Trophoblast cell (in vitro differentiated cells and primary cell): ENCODE results near the gene EPAS1.

Source experiments
- DNase-seq, 2 donors: peaks; one replicate each; pipeline ENCODE4 v3.0.0-alpha.2; 2016
- H2AFZ ChIP-seq: 2 replicates; pipeline ENCODE4 v1.6.1; 2013; ENCODE audit warnings: low read length, moderate library complexity, mild to moderate bottlenecking; ENCODE audit not compliant: insufficient read depth, poor library complexity
- H2AK5ac ChIP-seq: 2 replicates; pipeline ENCODE4 v1.6.1; 2013; ENCODE audit warnings: mild to moderate bottlenecking, low read length
- H2BK120ac ChIP-seq: 2 replicates; pipeline ENCODE4 v1.6.1; 2013; ENCODE audit warnings: low read length, mild to moderate bottlenecking, moderate library complexity; ENCODE audit not compliant: insufficient read depth, poor library complexity
- H2BK12ac ChIP-seq: 2 replicates; pipeline ENCODE4 v1.6.1; 2013; ENCODE audit warnings: mild to moderate bottlenecking, low read length, moderate library complexity
- H2BK5ac ChIP-seq: 2 replicates; pipeline ENCODE4 v1.6.1; 2013; ENCODE audit warnings: low read length, low read depth, moderate library complexity, mild to moderate bottlenecking; ENCODE audit not compliant: poor library complexity
- H3K14ac ChIP-seq: 2 replicates; pipeline ENCODE4 v1.6.1; 2013; ENCODE audit warnings: mild to moderate bottlenecking, low read length
- H3K18ac ChIP-seq: 2 replicates; pipeline ENCODE4 v1.6.1; 2013; ENCODE audit warnings: mild to moderate bottlenecking, low read length
- H3K23ac ChIP-seq: 2 replicates; pipeline ENCODE4 v1.6.1; 2013; ENCODE audit warnings: low read length
- H3K27ac ChIP-seq: 2 replicates; pipeline ENCODE4 v1.5.1; 2013; ENCODE audit warnings: low read depth, mild to moderate bottlenecking, inconsistent platforms, low read length, moderate library complexity
- H3K27me3 ChIP-seq: 2 replicates; pipeline ENCODE4 v1.6.1; 2013; ENCODE audit warnings: inconsistent platforms, mild to moderate bottlenecking, low read length, moderate library complexity; ENCODE audit not compliant: insufficient read depth
- H3K36me3 ChIP-seq, 2 experiments: 1 replicate in 1 of 2; 2 replicates in 1 of 2; pipeline ENCODE4 v1.6.1; 2013; ENCODE audit warnings: low read length in 2 of 2, mild to moderate bottlenecking in 2 of 2, moderate library complexity in 1 of 2; ENCODE audit not compliant: insufficient read depth in 2 of 2, control insufficient read depth in 1 of 2
- H3K4ac ChIP-seq: 2 replicates; pipeline ENCODE4 v1.6.1; 2013; ENCODE audit warnings: low read depth, mild to moderate bottlenecking, low read length, moderate library complexity
- H3K4me1 ChIP-seq, 2 experiments: 1 replicate in 1 of 2; 2 replicates in 1 of 2; pipeline ENCODE4 v1.6.1; 2013; ENCODE audit warnings: low read length in 2 of 2, mild to moderate bottlenecking in 2 of 2, moderate library complexity in 1 of 2; ENCODE audit not compliant: insufficient read depth in 2 of 2, control insufficient read depth in 1 of 2
- H3K4me2 ChIP-seq: 2 replicates; pipeline ENCODE4 v1.6.1; 2013; ENCODE audit warnings: inconsistent platforms, mild to moderate bottlenecking, low read length, moderate library complexity
- H3K4me3 ChIP-seq: 2 replicates; pipeline ENCODE4 v1.5.1; 2013; ENCODE audit warnings: mild to moderate bottlenecking, low read depth, low read length, inconsistent platforms
- H3K79me1 ChIP-seq: one replicate; pipeline ENCODE4 v1.6.1; 2013; ENCODE audit warnings: low read length
- H3K79me2 ChIP-seq: 2 replicates; pipeline ENCODE4 v1.6.1; 2013; ENCODE audit warnings: low read length, mild to moderate bottlenecking; ENCODE audit not compliant: control insufficient read depth, insufficient read depth, poor library complexity
- H3K9ac ChIP-seq: 2 replicates; pipeline ENCODE4 v1.6.1; 2013; ENCODE audit warnings: mild to moderate bottlenecking, low read length
- H3K9me3 ChIP-seq: 2 replicates; pipeline ENCODE4 v1.6.1; 2013; ENCODE audit warnings: low read depth, mild to moderate bottlenecking, control low read depth, inconsistent platforms, low read length; ENCODE audit not compliant: insufficient read depth
- H4K12ac ChIP-seq: 2 replicates; pipeline ENCODE4 v1.6.1; 2013; ENCODE audit warnings: low read depth, mild to moderate bottlenecking, low read length, moderate library complexity
- H4K8ac ChIP-seq: 2 replicates; pipeline ENCODE4 v1.6.1; 2013; ENCODE audit warnings: low read depth, mild to moderate bottlenecking, low read length, moderate library complexity
- H4K91ac ChIP-seq: one replicate; pipeline ENCODE4 v1.6.1; 2013; ENCODE audit warnings: low read depth, mild to moderate bottlenecking, low read length, moderate library complexity
- WGBS: extraction: QIAGEN DNeasy Blood & Tissue Kit; methylation state at CpG from one replicate; pipeline ENCODE4 v1.1.7; 2013; ENCODE audit warnings: missing lambda C conversion rate; ENCODE audit not compliant: insufficient read length, insufficient coverage; ENCODE audit errors: extremely low coverage; 5-methylcytosine and 5-hydroxymethylcytosine counted together

Gene EPAS1

DNA sequence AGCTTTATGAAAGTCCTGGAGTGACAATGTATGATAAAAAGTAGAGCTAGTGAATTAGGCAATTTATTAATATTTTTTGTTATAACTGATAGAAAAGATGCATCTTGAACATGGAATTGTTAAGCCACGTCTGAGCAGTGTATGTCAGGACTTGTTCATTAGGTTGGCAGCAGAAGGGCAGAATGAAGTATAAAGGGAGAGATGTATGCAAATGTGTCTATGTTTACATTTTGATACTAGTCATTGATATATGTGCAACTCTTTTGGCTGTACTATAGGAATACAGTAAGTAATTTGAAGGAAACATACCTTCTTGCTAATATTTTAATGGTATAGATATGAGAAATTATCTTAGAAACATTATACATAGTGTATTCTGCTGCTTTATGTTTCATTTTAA, 133.2 kb downstream of the EPAS1 start:
- no peak overlapping the region for H2BK5ac ChIP-seq
- no peak for DNase-seq
- peaks cover 2% of the 10 kb centered on the region for H3K79me2 ChIP-seq
- no peak overlapping the region for H2BK120ac ChIP-seq
- no CpG with 5 or more reads among the region's 1 CpG for WGBS
- H3K4me2 ChIP-seq, result no peak overlapping the region
- H3K9me3 ChIP-seq, result no peaks in the 10 kb centered on the region
- no peak overlapping the region for H3K4me3 ChIP-seq
- H3K79me1 ChIP-seq, result peaks cover 19% of the 10 kb centered on the region
- no peak overlapping the region for H3K4ac ChIP-seq
- no peaks in the 10 kb centered on the region for H3K36me3 ChIP-seq
- no peak overlapping the region for H4K8ac ChIP-seq
- H2AFZ ChIP-seq, result no peak overlapping the region
- H2BK12ac ChIP-seq, result no peak overlapping the region
- H3K14ac ChIP-seq, result no peak overlapping the region
- no peaks in the 10 kb centered on the region for H3K27me3 ChIP-seq
- H3K9ac ChIP-seq, result no peak overlapping the region
- no peak overlapping the region for H4K12ac ChIP-seq
- no peak overlapping the region for H3K23ac ChIP-seq
- no peak overlapping the region for H2AK5ac ChIP-seq
- no peak overlapping the region for H4K91ac ChIP-seq
- peaks cover 8 to 11% of the 10 kb centered on the region in 2 experiments for H3K4me1 ChIP-seq
- H3K18ac ChIP-seq, result no peak overlapping the region
- H3K27ac ChIP-seq, result no peak overlapping the region

DNA sequence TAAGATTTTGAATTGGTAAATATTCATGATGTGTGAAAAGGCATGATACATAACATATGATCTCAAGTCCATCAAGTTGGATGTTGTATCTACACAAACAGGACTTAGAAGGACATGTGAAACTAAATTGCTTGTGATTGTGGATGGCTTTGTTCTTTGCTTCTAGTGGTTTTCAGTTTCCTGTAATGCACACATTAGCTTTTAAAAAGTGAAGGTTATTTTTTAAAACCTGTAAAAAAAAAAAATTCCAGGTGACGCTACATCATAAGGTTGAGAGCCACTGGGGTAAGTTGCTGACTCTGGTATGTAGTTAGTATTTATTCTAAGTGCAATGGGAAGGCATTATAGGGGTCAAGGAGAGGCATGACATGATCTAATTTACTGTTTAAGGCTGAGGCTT, 133.8 kb downstream of the EPAS1 start:
- Histone ChIP-seq H2BK12ac (peak overlapping the region; percentile 12), H4K8ac (no peak overlapping the region), H3K4me3 (no peak overlapping the region), H3K27ac (peak overlapping the region; percentile 65), H2AFZ (no peak overlapping the region), H3K23ac (no peak overlapping the region), H2AK5ac (no peak overlapping the region), H3K9ac (no peak overlapping the region), H3K14ac (peak overlapping the region; percentile 15), H3K4ac (no peak overlapping the region), H3K27me3 (no peaks in the 10 kb centered on the region), H2BK120ac (peak overlapping the region; percentile 18), H4K91ac (peak overlapping the region; percentile 5), H3K36me3 (no peaks in the 10 kb centered on the region), H3K18ac (no peak overlapping the region), H2BK5ac (peak overlapping the region; percentile 18), H3K9me3 (no peaks in the 10 kb centered on the region), H3K79me1 (peaks cover 20% of the 10 kb centered on the region), H4K12ac (no peak overlapping the region), H3K4me1 (peaks cover 8 to 11% of the 10 kb centered on the region in 2 experiments), H3K4me2 (no peak overlapping the region), H3K79me2 (peaks cover 2% of the 10 kb centered on the region)
- DNase-seq, result no peak
- WGBS, result no CpG with 5 or more reads among the region's 1 CpG

DNA sequence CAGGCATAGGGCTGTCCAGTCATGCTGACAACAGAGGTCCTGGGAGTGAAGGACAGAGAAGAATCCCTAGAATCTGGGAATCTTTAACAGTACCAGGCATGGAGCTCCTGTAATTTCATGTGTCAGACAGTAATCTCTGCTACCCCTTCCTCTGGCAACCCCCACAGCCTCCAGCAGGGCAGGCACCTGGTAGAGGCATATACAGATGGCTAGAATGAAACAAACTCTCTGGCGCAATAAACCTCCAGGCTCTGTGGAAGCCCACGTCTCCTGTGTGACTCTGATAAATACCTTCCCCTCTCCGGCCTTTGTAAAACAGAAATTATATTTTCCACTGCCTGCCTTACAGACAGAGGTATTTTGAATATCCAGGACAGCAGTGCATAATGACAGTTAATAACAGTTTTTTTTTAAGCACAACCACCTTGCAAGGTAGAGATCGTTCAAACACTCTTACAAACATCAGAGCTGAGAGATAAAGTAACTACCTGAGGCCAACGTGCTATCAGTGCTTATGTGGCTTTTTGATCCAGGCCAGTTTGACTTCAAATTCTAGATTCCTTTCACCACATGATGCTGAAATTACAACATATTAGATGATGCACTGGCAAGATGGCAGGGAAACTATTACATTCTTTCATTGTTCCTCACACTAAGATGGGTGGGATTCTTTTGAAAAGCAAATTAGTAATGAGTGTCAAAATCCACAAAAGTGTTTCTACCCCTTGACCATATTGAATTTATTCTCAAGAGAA, 134.5 kb downstream of the EPAS1 start:
- H2BK12ac ChIP-seq, result peak overlapping the region; percentile 12
- no CpG with 5 or more reads among the region's 5 CpGs for WGBS
- no peak overlapping the region for H3K4ac ChIP-seq
- H3K23ac ChIP-seq, result no peak overlapping the region
- peak overlapping the region; percentile 15 for H3K14ac ChIP-seq
- H3K9ac ChIP-seq, result no peak overlapping the region
- peak overlapping the region; percentile 18 for H2BK5ac ChIP-seq
- no peak overlapping the region for H4K8ac ChIP-seq
- peaks cover 2% of the 10 kb centered on the region for H3K79me2 ChIP-seq
- no peak overlapping the region for H3K4me2 ChIP-seq
- peak overlapping the region; percentile 65 for H3K27ac ChIP-seq
- H4K12ac ChIP-seq, result no peak overlapping the region
- H2AFZ ChIP-seq, result no peak overlapping the region
- DNase-seq, result peak; percentile 94 to 97
- no peaks in the 10 kb centered on the region for H3K36me3 ChIP-seq
- no peaks in the 10 kb centered on the region for H3K27me3 ChIP-seq
- H4K91ac ChIP-seq, result peak overlapping the region; percentile 5
- peak overlapping the region; percentile 18 for H2BK120ac ChIP-seq
- H2AK5ac ChIP-seq, result no peak overlapping the region
- peaks cover 8 to 11% of the 10 kb centered on the region in 2 experiments for H3K4me1 ChIP-seq
- H3K4me3 ChIP-seq, result no peak overlapping the region
- H3K79me1 ChIP-seq, result peaks cover 20% of the 10 kb centered on the region
- no peak overlapping the region for H3K18ac ChIP-seq
- no peaks in the 10 kb centered on the region for H3K9me3 ChIP-seq

DNA sequence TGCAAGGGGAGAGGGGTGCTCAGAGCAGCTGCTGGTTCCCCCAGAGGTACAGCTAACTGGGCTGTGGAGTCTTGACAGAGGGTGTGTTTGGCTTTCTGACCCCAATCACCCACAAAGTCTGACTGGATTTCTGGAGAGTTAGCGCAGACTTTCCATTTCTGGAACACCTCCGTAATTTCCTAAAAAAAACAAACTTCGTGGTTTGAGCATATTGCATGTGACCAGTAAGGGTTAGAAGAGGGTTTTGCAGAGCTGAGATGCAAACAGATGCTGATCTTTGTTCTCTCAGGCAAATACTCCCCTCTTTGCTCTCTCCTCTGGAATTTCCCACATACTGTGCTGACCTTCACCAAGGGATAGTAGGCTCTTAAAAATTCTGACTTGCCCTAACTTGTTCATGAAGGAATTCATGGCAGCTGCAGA, 137.7 kb downstream of the EPAS1 start:
- Histone ChIP-seq H3K9me3 (no peaks in the 10 kb centered on the region), H3K79me2 (no peaks in the 10 kb centered on the region), H3K4me1 (peaks cover 8 to 11% of the 10 kb centered on the region in 2 experiments), H2BK120ac (peak overlapping the region; percentile 65), H3K4me2 (no peak overlapping the region), H4K8ac (peak overlapping the region; percentile 52), H3K4ac (no peak overlapping the region), H3K9ac (no peak overlapping the region), H3K18ac (peak overlapping the region; percentile 13), H4K91ac (peak overlapping the region; percentile 87), H2BK12ac (peak overlapping the region; percentile 7), H2BK5ac (peak overlapping the region; percentile 59), H3K23ac (no peak overlapping the region), H3K14ac (peak overlapping the region; percentile 36), H3K36me3 (no peaks in the 10 kb centered on the region), H3K27me3 (no peaks in the 10 kb centered on the region), H4K12ac (no peak overlapping the region), H3K27ac (peak overlapping the region; percentile 80), H2AK5ac (no peak overlapping the region), H2AFZ (no peak overlapping the region), H3K79me1 (peaks cover 16% of the 10 kb centered on the region), H3K4me3 (no peak overlapping the region)
- no CpG with 5 or more reads among the region's 3 CpGs for WGBS
- DNase-seq, result peak in 1 of 2 donors; percentile 50
